GM18511 (cell line): ENCODE data around the gene PAX5.

ENCODE experiments used
- ATAC-seq: cut with Tn5 transposase; IDR thresholded peaks from one replicate; pipeline ENCODE4 v1.9.1; 2021; ENCODE audit warnings: mild to moderate bottlenecking, moderate library complexity; ENCODE audit not compliant: unreplicated experiment

PAX5 gene

DNA sequence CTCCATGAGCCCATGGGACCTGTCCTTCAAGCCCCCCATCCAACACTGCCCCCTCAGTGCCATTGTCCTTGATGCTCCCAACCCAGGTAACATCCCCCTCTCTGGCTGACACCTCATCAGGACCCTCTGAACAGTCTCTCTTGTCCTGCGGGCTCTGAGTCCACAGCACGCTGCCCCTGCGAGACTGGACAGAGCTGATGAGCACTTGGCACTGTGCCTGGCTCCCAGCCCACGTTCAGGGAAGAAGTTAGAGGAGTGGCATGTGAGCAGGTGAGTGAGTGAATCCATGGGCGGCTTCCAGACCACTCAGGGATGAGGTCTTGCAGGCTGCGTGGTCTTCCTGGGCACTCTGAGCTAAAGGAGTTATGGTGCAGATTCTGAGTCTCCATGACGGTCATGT lies 70.7 kb downstream of the PAX5 start:
- ATAC-seq, result no peak

DNA sequence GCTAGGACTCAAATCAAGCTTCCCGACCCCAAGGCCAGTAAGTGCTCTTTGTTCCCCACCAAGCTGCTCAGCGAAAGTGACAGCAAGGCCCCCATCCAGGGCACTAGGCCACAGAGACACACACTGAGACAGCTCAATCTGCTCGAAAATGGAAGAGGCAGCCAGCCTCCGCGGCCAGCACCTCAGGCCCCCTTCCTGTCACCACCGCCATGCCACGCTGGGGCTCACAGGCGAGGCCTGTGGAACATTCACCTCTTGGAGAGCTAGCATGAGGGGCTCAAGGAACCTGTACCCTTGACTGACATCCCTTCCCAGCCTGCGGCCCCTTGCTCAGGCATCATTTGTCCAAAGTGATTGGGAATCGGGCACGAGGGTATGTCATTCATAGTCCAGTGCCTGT lies 71.4 kb downstream of the PAX5 start:
- ATAC-seq, result no peak

DNA sequence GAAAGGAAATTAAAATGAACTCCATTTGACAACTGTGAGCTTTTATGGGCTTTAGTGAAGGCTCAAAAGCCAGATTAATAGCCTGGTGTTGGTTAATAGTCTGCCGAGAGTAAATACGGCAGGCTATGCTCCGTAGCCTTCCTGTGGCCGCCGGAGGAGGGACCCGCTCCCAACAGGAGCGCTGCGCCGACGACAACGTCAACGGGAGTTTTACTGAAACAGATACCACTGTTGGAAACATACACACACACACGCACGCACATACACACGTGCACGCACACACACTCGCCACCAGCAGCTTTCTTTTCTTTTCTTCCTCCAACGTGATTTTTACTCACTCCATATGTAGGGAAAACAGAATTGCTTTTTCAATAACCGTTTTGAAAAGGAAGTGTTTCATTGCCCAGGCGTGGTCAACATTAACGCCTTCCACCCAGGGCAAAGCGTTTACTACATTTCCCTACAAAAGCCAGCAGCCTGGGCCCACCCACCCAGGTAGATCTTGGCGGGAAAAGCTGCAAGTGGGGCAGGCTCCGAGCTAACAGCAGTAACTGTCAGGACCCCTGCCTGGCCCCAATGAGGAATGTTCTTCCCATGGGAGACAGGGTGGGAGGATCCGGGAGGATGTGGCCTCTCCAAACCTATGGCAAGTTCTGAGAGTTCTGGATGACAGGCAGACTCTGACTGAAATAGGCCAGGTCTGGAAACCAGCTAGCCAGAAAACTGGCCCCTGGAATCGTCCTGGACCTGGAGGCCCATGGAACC lies 72.3 kb downstream of the PAX5 start:
- no peak for ATAC-seq

DNA sequence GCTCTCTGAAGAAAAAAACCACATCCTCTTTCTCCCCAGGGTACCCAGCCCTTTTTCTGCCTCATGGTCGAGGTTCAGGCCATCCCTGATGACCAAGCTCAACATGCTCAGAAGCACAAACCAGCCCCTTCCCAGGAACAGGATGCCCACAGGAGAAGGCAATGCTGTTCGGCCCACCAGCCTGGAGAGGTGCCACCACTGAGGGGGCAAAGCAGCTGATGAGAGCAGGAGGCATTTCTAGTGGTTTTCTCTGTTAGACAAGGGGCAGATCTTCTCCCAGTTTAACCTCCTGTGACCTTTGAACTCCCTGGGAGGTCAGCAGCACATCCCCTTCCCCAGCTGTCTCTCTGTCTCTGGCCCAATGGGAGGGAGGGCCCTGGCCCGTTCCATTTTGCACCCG lies 73.0 kb downstream of the PAX5 start:
- ATAC-seq, result no peak

DNA sequence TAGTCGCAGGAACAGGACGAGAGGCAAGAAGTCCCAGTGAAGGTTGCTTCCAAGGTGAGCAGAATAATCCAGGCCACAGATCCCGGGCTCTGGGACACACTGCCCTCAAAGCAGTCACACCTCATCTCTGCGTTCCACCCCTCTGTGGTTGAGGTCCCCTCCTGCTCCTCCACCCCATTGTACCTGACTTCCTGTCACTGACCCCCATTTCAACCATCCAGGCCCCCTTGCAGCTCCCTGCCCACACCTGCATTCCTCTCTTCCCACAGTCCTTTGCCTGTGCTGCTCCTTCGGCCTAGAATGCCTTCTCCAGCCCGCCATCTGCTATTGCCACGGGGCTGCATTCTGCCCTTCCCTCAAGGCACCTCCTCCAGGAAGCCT lies 73.5 kb downstream of the PAX5 start:
- ATAC-seq, result no peak

DNA sequence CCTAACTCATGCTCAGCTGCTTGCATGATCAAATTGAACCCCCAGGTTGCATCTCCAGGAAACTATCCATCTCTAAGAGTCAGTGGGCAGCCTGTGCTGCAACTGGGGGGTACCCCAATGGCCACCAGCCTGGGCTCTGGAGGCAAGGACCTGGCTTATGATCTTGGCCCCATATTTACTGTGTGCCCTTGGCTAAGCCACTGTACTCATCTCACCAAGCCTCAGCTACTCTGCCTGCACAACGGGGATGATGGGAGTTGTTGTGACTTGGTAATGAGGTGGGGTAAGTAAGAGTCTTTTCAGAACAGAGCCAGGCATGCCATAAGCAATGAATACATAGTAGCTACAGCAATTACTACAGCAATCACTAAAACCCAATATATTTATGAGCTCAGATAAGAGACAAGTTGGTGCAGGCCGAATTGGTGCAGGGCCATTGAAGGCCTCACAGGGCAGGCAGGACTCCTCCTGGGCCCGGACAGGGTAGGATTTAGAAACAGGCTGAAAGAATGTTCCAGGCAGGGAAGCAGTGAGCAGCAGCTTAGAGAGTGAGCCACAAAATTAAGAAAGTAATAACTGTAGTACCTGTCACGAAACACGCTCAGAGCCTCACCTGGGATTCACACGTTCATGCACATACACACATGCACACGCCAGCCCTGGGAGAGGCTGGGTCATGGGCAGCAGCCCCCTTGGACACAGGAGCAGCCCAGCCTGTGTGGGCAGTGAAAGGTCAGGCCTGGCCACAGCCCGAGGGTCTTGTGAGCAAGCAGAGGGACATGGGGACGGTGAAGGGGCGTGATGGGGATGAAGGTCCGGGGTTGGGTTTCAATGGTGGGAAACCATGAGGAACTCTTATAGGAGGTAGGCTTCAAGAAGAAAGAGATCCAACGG lies 74.1 kb downstream of the PAX5 start:
- ATAC-seq, result no peak

DNA sequence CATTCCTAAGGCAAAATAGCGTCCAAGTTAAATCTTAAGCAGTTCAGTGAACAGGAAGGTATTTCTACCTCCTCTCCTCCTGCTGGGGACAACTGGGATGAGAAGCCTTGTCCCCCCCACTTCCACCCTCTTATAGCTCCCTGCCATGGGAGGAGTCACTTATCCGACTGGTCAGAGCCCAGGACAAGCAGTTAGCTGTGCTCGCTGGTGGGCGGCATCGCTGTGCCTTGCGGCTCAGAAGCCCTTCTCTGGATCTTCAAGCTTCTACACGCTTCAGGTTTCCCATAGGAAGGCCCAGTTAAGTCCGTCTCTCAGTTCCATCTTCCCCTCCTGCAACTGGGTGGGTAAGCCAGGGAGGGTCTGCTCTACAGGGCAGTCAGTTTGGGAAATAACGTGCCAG lies 77.2 kb downstream of the PAX5 start:
- ATAC-seq, result no peak

DNA sequence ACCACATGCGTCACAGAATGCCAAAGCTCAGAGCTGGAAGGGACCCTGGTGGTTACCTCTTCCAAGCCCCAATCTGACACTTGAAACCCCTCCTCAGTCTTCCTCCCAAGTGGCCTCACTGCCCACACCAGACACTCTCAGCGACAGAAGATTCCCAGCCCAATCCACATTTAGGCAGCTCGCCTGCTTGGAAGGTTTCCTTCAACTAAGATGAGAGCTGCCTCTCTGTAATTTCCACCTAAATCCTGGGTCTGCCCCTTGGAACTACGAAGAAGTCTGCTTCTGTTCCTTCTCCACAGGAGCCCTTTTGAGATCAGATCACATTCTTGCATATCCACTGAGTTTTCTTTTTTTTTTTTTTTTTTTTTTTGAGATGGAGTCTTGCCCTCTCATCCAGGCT lies 83.7 kb downstream of the PAX5 start:
- no peak for ATAC-seq

DNA sequence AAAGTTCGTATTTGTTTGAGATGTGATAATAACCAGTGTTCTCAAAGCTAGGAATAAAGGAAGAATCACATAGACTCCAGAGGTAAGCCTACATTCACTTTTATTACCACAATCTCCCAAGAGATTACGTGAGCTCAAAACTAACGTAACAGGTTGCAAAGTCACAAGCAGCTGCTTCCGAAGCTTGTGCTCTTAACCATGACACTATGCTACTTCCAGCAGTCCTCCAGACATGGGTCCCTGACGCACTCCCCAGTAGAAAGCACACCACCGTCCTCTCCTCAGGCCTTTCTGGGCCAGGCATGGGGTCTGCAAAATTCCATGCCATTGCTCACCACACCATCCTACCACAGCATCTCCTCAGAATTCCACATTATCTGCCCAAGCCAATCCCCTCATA lies 84.6 kb downstream of the PAX5 start:
- ATAC-seq, result no peak

DNA sequence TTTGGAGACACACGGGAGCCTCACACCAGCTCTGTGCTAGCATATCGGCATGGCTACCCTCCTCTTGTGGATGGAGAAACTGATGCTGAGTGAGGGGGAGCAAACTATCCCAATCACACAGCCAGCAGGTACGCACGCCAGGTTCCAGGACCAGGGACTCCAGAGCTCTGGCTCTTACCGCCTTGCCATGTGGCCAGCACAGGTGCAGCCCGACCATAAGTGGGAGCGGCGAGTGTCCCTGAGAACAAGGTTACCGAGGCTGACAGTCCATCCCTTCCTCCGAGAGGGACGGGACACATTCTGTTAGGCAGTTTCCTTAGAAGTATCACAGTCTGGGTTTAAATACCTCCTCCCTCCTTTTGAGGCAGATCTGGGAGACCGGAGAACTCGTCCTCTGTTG lies 86.0 kb downstream of the PAX5 start:
- no peak for ATAC-seq

DNA sequence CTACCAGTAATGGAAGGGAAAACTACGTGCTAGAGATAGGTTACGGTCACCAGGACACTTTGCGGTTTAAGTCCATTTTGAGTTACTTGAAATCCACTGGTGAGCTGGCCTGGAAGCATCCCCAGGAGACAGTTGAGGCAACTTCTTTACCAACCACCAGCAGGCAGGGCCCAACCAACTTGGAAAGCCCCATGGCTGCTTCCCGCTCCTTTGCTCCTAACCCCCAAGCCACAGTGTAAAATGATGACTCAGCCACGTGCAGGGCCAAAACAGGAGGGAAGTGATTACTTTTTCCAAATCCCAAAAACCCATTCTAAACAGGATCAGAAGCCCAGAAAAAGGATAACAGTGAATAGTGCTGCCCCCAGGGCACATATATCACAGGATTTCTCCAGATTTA lies 87.4 kb downstream of the PAX5 start:
- no peak for ATAC-seq

DNA sequence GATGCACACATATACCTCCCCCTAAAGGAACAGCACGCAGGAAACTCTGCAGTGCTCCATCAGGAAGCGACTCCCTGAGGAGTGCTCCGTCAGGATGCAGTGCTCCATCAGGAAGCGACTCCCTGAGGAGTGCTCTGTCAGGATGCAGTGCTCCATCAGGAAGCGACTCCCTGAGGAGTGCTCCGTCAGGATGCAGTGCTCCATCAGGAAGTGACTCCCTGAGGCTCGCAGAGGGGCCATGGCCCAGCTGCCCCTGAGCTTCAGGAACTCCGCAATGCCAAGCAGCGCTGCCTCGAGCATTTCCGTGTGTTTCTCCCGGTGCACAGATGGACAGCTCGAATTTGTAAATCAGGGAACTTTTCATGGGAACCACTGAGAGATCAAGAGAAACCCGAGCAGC lies 88.1 kb downstream of the PAX5 start:
- ATAC-seq, result no peak

DNA sequence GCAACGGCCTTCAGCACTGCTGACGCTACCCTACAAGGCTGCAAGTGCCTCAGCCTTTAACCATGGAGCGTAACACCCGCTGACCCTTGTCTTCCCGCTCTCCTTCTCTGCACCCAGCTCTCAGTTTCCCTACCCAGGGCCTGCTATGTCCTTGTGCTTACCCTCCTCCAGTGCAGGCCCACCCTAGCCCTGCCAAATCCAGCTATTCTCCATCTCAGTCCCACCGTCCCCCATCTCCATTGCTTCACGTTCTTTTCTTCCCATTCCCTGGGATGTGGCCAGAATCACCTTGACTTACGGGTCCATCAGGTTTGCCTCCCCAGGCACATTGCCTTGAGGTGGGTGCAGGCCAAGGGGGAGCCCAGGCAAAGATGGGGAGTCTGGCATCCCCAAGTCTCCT lies 91.2 kb downstream of the PAX5 start:
- ATAC-seq, result no peak

DNA sequence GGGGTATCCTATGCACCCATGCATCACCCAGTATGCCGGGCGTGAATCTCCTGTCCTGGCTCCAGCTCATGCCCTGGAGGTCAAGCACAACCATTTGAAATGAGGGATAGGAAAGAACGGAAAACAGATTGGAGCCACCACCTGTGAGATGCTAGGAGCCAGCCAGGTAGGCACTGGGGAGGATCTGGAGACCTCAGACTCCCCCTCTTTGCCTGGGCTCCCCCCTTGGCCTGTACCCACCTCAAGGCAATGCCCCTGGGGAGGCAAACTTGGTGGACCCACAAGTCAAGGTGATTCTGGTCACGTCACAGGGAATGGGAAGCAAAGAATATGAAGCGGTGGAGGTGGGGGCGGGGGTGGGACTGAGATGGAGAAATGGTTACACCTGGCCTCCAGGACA lies 92.6 kb downstream of the PAX5 start:
- no peak for ATAC-seq

DNA sequence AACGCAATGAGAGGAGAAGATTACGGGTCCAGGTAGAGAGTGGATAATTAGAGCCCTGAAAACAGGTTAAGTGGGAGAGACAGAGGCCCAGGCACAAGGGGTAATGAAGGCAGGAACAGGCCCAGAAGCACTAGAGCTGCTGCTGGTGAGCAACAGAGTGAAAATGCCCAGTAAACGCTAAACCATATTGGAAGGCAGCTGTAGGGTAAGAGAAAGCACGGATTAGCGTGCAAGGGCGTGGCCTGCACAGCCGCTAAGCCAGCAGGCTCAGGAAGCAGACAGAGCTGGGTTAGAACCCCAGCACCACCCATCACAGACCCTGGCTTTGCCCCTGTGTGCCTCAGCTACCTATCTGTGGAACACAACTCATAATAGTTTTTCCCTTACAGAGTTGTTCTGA lies 93.2 kb downstream of the PAX5 start:
- no peak for ATAC-seq

DNA sequence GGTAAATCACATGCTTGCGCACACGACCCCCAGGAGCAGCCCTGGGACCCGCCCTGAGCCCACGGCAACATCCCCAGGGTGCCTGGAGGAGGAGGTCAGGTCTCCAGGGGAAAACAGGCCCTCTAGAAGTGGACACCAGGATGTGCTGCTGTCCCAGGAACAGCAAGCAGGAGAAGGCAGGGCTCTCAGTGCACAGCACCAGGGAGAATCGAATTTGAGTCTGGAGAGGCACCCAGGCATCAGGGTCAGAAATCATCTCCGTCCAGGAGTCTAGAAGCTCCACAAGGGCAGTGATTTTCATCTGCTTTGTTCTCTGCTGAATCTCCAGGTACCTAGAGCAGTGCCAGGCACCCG lies 93.6 kb downstream of the PAX5 start:
- ATAC-seq, result no peak

DNA sequence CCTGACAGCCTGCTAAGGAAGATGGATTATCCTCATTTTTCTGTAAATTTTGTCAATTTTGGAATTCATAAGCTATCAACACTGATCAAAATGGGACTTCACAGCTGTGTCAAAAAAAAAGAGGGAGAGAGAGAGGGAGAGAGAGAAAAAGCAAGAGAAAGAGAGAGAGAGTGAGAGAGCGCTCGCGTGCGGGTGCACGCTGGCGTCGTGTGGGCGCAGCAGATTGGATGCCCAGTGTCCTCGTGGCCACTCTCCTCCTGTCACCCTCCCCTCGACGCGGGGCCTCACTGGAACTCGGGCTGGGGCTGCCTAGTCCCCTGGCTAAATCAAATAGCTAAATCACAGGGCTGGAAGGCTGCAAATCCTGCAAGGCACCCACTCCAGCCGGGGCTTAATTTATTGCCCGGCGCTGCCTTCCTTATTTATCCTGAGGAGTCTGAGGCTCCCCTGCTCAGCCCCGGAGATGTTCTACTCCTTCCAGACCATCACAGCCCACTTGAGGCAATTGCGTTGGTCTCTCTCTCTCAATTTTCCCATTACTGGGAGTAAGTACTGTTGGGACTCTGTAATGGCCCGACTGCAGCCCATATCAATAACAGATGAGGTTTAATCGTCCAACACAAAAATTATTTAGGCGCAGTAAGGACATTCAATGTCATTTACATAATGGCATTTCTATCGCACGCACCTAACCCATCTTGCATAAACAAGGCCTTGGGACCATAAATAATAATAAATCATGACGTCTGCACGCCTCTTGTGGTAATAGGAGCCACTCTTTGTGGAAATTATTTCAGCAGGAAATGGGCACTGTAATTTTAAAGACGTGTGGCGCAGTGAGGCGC lies 94.2 kb downstream of the PAX5 start:
- ATAC-seq, result no peak

DNA sequence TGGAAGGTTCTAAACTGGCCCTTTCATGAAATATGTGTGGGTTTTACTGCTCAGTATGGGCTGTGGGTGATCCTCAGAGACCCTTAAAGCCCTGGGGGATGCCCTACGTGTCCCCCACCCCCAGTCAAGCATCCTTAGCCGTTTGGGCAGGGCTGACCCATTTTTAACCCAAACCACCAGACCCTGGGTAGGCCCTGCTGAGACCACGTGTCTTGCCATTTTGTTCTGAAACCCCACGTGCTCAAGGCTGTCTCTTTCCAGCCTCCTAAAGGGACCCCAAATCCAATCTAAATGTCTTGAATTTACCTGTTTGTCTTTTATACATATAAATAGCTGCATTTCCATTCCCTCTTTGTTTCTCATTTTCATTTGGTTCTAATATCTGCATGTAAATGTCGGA lies 94.9 kb downstream of the PAX5 start:
- no peak for ATAC-seq

DNA sequence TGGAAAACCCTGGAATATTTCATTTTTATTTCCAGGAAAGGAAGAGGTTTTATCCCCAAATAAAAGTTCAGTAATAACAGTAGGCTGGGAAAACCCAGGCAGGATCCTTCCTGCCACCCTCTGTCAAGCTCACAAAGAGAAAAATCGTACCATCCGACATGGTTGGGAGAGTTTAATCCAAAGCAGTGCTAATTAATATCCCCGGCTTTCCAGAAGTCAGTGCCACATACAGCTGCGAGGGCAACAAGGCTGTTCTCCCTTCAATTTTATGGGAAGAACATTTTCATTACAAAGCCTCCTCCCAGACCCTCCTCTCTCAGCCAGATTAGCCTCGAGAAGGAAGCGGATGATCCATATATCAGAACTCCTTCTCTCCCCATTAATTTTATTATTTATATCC lies 95.5 kb downstream of the PAX5 start:
- ATAC-seq, result no peak

DNA sequence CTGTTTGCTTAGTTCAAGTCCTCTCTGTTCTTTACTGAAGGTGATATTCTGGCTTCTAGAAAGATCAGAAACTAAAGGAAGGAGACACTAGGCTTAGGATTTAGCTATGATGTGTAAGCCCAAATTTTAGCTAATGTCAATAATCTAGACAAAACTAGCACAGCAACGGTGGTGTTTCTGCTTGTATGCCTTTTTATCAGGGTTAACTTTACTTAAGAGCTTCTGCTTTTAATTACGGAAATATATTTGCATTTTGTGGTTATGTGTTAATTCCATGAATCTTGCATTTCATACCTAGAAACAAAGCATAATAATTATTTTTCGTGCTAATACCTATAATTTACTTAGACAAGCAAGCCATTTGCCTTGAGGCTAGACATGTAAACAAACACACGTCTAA lies 96.1 kb downstream of the PAX5 start:
- no peak for ATAC-seq

DNA sequence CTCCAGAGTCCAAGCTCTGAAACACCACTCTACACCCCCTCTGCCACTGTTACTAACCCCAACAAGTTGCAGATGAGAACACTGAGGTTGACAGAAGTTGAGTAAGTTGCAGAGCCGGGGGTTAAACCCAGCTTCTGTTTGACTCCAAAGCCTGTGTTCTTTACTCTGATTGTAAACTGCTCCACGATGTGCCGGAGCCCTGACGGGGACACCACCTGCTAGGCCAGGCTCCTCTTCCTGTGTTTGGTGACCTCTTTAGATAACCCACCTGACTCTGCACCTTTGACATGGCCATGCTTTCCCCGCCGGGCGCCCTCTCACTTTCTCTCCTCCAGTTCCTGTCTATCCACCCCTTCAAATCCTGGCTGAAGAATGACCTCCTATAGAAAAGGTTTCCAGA lies 96.7 kb downstream of the PAX5 start:
- no peak for ATAC-seq

DNA sequence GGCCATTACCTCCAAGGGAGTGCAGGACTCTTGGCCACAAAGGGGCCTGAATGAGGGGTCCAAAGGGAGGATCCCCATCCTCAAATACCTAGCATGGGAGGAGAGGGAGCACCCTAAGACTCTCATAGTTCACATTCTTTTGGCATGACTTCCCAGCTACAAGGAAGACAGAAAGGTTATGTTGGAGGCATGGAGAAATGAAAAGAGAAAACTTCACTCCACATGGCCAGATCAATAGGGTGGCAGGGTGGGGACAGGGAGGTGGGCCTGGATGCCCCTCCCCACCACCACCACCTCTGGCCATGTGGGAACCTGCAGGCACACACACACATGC lies 97.6 kb downstream of the PAX5 start:
- no peak for ATAC-seq
